Fibroblast of villous mesenchyme (primary cell): ENCODE results near the gene ZNF865. TPM values are rescaled to one million over a fixed set of nuclear protein-coding genes. Genes with fewer than 3 reads are reported as not detected.
A peak's percentile ranks its signal among the peaks of the same experiment; 100 is the strongest.
"Not testable (repeated sequence)": the region's sequence is repeated elsewhere in the genome, so short reads cannot be mapped to it uniquely, and the experiment has no call there.

Experiments
- DNase-seq: peaks from one replicate; pipeline ENCODE4 v3.0.0-alpha.2; 2010; ENCODE audit warnings: low read depth
- H3K4me3 ChIP-seq: 2 replicates; pipeline ENCODE4 v1.5.1; 2011; ENCODE audit warnings: low read depth, mild to moderate bottlenecking, low read length
- CTCF ChIP-seq: IDR thresholded peaks from 2 replicates; pipeline ENCODE4 v1.5.1; 2012; ENCODE audit warnings: low read depth, mild to moderate bottlenecking, low read length; ENCODE audit not compliant: insufficient read depth
- total RNA-seq: library from RNA; depleted of rRNA; stranded (reverse); fragments of >200 nt; gene quantifications from 2 replicates; pipeline ENCODE4 v1.2.3, GENCODE V29; 2012

Gene ZNF865
- total RNA-seq, 1 donor: 1.3 TPM

GRCh38 chr19:55581145-55581822 is 24.2 kb upstream of the ZNF865 start:
- TF ChIP-seq CTCF: no peak
- DNase-seq: no peak
- peak overlapping the region; percentile 88 for H3K4me3 ChIP-seq

- DNase-seq: no peak
- no peak for TF ChIP-seq CTCF
- H3K4me3 ChIP-seq: no peak overlapping the region
Measured at GRCh38 chr19:55581823-55582223, 23.6 kb upstream of the ZNF865 start.

DNA sequence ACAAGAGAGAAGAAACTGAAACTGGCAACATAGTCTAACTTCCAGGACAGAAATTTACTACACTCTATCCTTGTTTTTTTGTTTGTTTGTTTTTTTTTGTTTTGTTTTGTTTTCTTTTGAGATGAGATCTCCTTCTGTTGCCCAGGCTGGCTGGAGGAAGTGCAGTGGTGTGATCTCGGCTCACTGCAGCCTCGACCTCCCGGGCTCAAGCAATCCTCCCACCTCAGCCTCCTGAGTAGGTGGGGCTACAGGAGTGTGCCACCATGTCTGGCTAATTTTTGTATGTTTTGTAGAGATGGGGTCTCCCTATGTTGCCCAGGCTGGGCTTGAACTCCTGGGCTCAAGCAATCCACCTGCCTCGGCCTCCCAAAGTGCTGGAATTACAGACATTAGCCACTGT is 23.2 kb upstream of the ZNF865 start:
- DNase-seq, H3K4me3 ChIP-seq: not testable (repeated sequence)

- not testable (repeated sequence) for H3K4me3 ChIP-seq, DNase-seq
Measured at GRCh38 chr19:55583897-55584296, 21.6 kb upstream of the ZNF865 start.

GRCh38 chr19:55584871-55585270 is 20.6 kb upstream of the ZNF865 start:
- DNase-seq: no peak
- H3K4me3 ChIP-seq: no peak overlapping the region
- no peak for TF ChIP-seq CTCF

DNA sequence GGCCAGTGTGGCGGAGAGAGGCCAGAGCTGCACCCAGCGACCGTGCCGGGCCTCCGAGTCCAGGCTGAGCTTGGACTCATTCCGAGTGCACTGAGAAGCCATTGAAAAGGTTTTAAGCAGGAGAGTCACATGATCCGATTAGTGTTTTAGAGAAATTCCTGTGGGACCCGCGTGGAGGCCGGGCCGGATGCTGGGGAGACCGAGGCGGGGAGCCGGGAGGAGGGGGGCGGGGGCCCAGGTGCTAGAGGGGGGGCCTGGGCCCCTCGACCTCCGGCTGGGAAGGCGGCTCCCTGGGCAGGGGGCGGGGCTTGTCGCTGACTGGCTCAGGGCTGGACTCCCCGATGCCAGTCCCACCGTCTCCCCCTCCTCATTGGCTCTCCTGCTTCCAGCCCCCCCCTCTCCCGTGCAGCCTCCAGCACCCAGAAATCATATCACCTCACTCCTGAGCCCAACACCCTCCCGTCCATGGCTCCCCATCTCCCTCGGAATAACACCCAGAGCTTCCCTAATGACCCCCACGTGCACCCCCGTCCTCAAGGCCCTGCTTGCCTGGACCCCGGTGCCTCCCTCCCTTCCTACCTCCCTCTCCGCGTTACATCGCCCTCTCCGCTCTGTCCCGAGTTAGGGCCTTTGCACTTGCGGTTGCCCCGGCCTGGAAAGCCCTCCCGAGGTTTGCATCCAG is 19.6 kb upstream of the ZNF865 start:
- TF ChIP-seq CTCF: no peak
- H3K4me3 ChIP-seq: peak overlapping the region; percentile 39
- DNase-seq: peak; percentile 68

DNA sequence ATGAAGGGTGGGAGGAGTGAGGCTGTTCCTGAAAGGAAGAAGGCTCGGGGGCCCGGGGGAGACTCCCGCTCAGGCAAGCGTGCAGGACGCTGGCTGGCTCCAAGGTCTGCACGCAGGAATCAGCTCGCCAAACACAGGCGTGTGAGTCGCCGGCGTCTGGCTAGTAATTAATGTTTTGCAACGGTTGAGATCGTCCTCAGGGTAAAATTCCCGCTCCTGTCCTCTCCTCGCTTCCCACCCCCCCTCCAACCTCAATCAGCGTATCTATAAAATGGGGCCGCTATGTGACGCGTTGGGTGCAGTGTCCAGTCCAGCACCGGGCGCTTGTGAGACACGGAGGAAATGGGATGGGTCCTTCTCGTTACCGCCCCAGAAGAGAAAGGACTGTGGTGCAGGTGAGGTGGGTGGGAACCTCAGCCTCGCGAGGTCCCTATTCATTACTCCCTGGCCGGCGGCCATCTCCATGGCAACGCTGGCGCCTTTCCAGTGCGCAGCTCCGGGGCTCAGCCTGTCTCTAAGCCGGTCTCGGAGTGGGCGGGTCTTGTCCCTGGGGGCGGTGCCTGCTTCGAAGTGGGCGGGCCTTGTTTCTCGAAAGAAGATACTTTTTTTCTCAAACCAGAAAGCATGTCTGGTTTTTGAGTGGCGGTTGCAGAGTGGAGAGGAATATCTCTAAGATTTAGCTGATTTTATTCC is 18.3 kb upstream of the ZNF865 start:
- no peak for TF ChIP-seq CTCF
- peak; percentile 90 for DNase-seq
- peak overlapping the region; percentile 52 for H3K4me3 ChIP-seq
